PC-9 (cell line): Measurements from ENCODE around the gene GNB3.

Experiments used
- EZH2 ChIP-seq: fragments of 200-600 bp; sonication (generic); IDR thresholded peaks from 2 replicates; pipeline ENCODE4 v1.8.0; 2017; ENCODE audit warnings: antibody characterized with exemption, low read depth
- TF ChIP-seq, protein P1 (sequence below): fragments of 200-600 bp; sonication (generic); conservative IDR thresholded peaks from 2 replicates; pipeline ENCODE4 v1.6.1; 2017; ENCODE audit warnings: mixed run types, antibody characterized with exemption, mild to moderate bottlenecking, moderate library complexity

DNA sequence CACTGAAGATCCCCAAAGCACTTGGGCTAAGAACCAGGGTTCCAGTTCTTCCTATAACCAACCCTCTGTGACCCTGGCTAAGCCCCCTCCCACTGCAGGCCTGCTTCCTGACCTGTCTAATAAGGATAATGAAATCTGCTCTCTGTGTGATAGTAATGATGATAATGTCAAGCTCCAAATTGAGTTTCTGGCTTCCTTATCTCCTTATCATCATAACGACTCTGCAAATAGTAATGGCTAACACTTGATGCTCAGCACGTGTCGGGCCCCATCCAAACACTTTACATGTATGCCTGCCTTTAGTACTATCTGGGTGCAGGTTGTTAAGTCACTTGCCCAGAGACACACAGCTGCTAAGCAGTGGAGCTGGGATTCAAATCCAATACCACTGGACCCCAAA lies 24.1 kb upstream of the GNB3 start:
- no peak for TF ChIP-seq EZH2
- TF ChIP-seq, protein P1, sequence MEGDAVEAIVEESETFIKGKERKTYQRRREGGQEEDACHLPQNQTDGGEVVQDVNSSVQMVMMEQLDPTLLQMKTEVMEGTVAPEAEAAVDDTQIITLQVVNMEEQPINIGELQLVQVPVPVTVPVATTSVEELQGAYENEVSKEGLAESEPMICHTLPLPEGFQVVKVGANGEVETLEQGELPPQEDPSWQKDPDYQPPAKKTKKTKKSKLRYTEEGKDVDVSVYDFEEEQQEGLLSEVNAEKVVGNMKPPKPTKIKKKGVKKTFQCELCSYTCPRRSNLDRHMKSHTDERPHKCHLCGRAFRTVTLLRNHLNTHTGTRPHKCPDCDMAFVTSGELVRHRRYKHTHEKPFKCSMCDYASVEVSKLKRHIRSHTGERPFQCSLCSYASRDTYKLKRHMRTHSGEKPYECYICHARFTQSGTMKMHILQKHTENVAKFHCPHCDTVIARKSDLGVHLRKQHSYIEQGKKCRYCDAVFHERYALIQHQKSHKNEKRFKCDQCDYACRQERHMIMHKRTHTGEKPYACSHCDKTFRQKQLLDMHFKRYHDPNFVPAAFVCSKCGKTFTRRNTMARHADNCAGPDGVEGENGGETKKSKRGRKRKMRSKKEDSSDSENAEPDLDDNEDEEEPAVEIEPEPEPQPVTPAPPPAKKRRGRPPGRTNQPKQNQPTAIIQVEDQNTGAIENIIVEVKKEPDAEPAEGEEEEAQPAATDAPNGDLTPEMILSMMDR: no peak
